Activated CD8-positive, alpha-beta T cell treated with anti-CD3 and anti-CD28 coated beads for 36 hours (primary cell): ENCODE measurements around the gene NR2E1. TPM values are rescaled to one million over a fixed set of nuclear protein-coding genes. Genes with fewer than 3 reads are reported as not detected.
A peak's percentile ranks its signal among the peaks of the same experiment; 100 is the strongest.

Experiments
- ATAC-seq: fragments of 200-7000 bp; cut with Tn5 transposase; one replicate; pipeline ENCODE4 v1.10.0; 2021; ENCODE audit warnings: mild to moderate bottlenecking, moderate library complexity
- CTCF ChIA-PET: fragments of 350-600 bp; sonication (Branson Sonifier 250); formaldehyde crosslinking; loops from one replicate; lab custom pipeline; 2021; ENCODE audit warnings: antibody characterized with exemption; lab: Charles Lee
- POLR2A ChIA-PET: fragments of 350-600 bp; sonication (Branson Sonifier 250); formaldehyde crosslinking; loops from one replicate; lab custom pipeline; 2021; ENCODE audit warnings: antibody characterized with exemption; lab: Charles Lee
- DNase-seq: peaks from one replicate; pipeline ENCODE4 v3.0.0-alpha.2; 2020
- H3K27ac Mint-ChIP-seq: one replicate; pipeline ENCODE4 v1.8.0; 2021; ENCODE audit warnings: mild to moderate bottlenecking, mixed read lengths
- H3K27me3 Mint-ChIP-seq: one replicate; pipeline ENCODE4 v1.8.0; 2021; ENCODE audit warnings: mixed read lengths
- H3K36me3 Mint-ChIP-seq: one replicate; pipeline ENCODE4 v1.8.0; 2021; ENCODE audit warnings: low read depth, mixed read lengths
- H3K4me1 Mint-ChIP-seq: one replicate; pipeline ENCODE4 v1.8.0; 2021; ENCODE audit warnings: low read depth, mixed read lengths
- H3K4me3 Mint-ChIP-seq: one replicate; pipeline ENCODE4 v1.8.0; 2021; ENCODE audit warnings: mild to moderate bottlenecking, moderate library complexity, mixed read lengths
- H3K9me3 Mint-ChIP-seq: one replicate; pipeline ENCODE4 v1.8.0; 2021; ENCODE audit warnings: mixed read lengths
- CTCF ChIP-seq: fragments of 200-600 bp; IDR thresholded peaks from one replicate; pipeline ENCODE4 v1.8.0; 2022; ENCODE audit warnings: antibody characterized with exemption, mild to moderate bottlenecking
- intact Hi-C: fragments of 100-400 bp; cut with micrococcal nuclease; formaldehyde crosslinking; loops from one replicate; pipeline ENCODE4 v1.10.0; 2022
- total RNA-seq, 2 experiments: library from RNA; stranded (reverse); gene quantifications; one replicate each; pipeline ENCODE4 v1.2.3, GENCODE V29; 2021

NR2E1 gene
- total RNA-seq, 2 experiments from 2014 or later: not detected

- no peak for TF ChIP-seq CTCF
- no peak for DNase-seq
- Mint-ChIP-seq H3K27me3 (peaks cover 53% of the 10 kb centered on the region), H3K9me3 (no peaks in the 10 kb centered on the region), H3K4me1 (peaks cover 7% of the 10 kb centered on the region), H3K27ac (no peak overlapping the region), H3K36me3 (no peaks in the 10 kb centered on the region), H3K4me3 (no peak overlapping the region)
- ChIA-PET CTCF (interaction anchor here (0.8 to 0.9 kb wide), 2 partner anchors 9 to 20 kb away, joined by 3 read pairs; no protein-coding TSS in a partner anchor), POLR2A (interaction anchor here (0.6 kb wide), 1 partner anchor 1808 kb away, joined by 3 read pairs; no protein-coding TSS in a partner anchor)
- intact Hi-C loops: no loop called here
- ATAC-seq: no peak
These were observed 13.4 kb upstream of the NR2E1 start for GRCh38 chr6:108152446-108152845.

- H3K36me3 Mint-ChIP-seq: no peaks in the 10 kb centered on the region
- no peaks in the 10 kb centered on the region for H3K9me3 Mint-ChIP-seq
- ChIA-PET POLR2A (no interaction called here), CTCF (interaction anchor here (0.7 to 1.2 kb wide), 2 partner anchors 8 to 12 kb away, joined by 4 to 5 read pairs; no protein-coding TSS in a partner anchor)
- ATAC-seq (no peak), DNase-seq (no peak)
- no peak for TF ChIP-seq CTCF
- H3K4me1 Mint-ChIP-seq: peaks cover 11% of the 10 kb centered on the region
- intact Hi-C loops: no loop called here
- H3K4me3 Mint-ChIP-seq: no peak overlapping the region
- no peak overlapping the region for H3K27ac Mint-ChIP-seq
- peaks cover 67% of the 10 kb centered on the region for H3K27me3 Mint-ChIP-seq
These were observed 9.5 kb upstream of the NR2E1 start for GRCh38 chr6:108156180-108156937.

GRCh38 chr6:108156938-108157233 is 8.9 kb upstream of the NR2E1 start:
- Mint-ChIP-seq H3K9me3 (no peaks in the 10 kb centered on the region), H3K4me3 (peak overlapping the region; percentile 5), H3K36me3 (no peaks in the 10 kb centered on the region), H3K27me3 (peaks cover 72% of the 10 kb centered on the region), H3K27ac (no peak overlapping the region), H3K4me1 (peaks cover 11% of the 10 kb centered on the region)
- no peak for DNase-seq
- CTCF ChIA-PET: interaction anchor here (1.2 kb wide), 1 partner anchor 8 kb away, joined by 4 read pairs; no protein-coding TSS in a partner anchor
- intact Hi-C loops: no loop called here
- no peak for TF ChIP-seq CTCF
- POLR2A ChIA-PET: no interaction called here
- ATAC-seq: no peak

GRCh38 chr6:108157234-108157980 is 8.4 kb upstream of the NR2E1 start:
- peak; percentile 9 for DNase-seq
- no peaks in the 10 kb centered on the region for H3K36me3 Mint-ChIP-seq
- H3K27ac Mint-ChIP-seq: no peak overlapping the region
- no peak for TF ChIP-seq CTCF
- ATAC-seq: no peak
- peaks cover 77% of the 10 kb centered on the region for H3K27me3 Mint-ChIP-seq
- ChIA-PET CTCF (no interaction called here), POLR2A (interaction anchor here (0.7 kb wide), 1 partner anchor 38 kb away, joined by 3 read pairs; no protein-coding TSS in a partner anchor)
- H3K9me3 Mint-ChIP-seq: no peaks in the 10 kb centered on the region
- H3K4me1 Mint-ChIP-seq: peaks cover 11% of the 10 kb centered on the region
- intact Hi-C loops: no loop called here
- peak overlapping the region; percentile 5 for H3K4me3 Mint-ChIP-seq
